ENCODE results near the gene DRAM1. TPM values are rescaled to one million over a fixed set of nuclear protein-coding genes. Genes with fewer than 3 reads are reported as not detected.

The DRAM1 gene
- polyA plus RNA-seq (2011; rRNA removed): 54.9 and 57.5 TPM in 2 replicates
- 39.1 and 46.2 TPM in 2 replicates for polyA minus RNA-seq (2011; rRNA and poly(A)+ RNA removed)

DNA sequence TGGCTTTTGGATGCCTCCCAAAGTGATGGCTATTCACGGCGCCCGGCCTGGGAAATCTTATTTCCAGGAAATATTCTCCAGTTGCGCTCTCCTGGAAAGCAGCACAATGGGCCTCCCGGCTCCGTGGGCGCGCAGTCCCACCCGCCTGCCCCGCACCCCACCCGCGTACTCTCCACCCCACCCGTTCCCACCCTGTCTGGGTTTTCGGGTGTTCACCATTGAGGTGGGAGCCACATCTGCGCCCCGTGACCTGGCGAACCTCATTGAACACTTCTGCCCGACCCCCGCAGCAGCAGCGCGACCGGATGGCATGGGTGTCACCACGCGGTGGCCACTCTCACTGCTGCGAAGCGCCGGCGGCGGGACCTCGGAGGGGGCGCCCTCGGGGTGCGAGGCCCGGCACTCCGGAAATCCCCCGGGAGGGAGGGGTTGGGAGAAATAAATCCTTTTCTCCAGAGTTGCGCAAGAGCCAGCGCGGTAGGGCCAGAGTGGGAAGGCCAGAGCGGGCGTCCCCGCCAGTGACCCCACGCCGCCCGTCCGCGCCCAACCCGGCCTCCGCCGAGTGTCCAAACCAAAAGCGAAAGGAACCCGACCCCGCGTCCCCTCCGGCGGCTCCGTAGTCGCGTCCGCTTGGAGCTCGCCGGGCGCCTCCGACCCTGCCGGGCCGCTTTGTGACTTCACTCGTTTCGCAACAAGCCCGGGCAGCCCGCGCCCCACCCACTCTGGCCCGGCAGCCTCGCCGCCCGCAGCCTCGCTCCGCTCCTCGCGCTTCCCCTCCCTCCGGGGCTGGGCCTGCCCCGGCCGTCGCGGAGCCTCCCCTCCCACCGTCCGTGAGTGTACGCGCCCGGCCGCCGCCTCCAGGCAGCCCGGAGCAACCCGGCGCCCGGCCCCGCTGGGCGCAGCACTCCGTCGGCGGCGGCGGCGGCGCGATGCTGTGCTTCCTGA lies at the start of gene DRAM1:
Gene DRAM1 (plus strand): TSS at position 720 of the 945 bp plus-strand sequence. CDS start 210 bp downstream, at position 930.
- DNase-seq (ENCODE audit: low read depth, low spot score): peak; percentile 71
- ChIA-PET CTCF (interaction anchor here (0.6 to 1.0 kb wide), 3 partner anchors 37 to 171 kb away, joined by 3 to 4 read pairs (median 3); no protein-coding TSS in a partner anchor), POLR2A (interaction anchor here (0.5 to 1.5 kb wide), 8 partner anchors 14 to 60 kb away, joined by 3 to 25 read pairs (median 4); partner anchors contain the start of gene GNPTAB)
- Histone ChIP-seq H3K27me3 (ENCODE audit: control insufficient read depth, insufficient read depth, low read length) (no peaks in the 10 kb centered on the region), H3K4me3 (ENCODE audit: low read depth, low read length) (peak within 1 kb of the TSS; percentile 99), H3K9me3 (ENCODE audit: control insufficient read depth, insufficient read depth, low read length) (no peaks in the 10 kb centered on the region; the same call in 1 of the 2 replicates), H3K27ac (ENCODE audit: low read depth, low read length) (peak within 1 kb of the TSS; percentile 96)
- TF ChIP-seq, protein P1, sequence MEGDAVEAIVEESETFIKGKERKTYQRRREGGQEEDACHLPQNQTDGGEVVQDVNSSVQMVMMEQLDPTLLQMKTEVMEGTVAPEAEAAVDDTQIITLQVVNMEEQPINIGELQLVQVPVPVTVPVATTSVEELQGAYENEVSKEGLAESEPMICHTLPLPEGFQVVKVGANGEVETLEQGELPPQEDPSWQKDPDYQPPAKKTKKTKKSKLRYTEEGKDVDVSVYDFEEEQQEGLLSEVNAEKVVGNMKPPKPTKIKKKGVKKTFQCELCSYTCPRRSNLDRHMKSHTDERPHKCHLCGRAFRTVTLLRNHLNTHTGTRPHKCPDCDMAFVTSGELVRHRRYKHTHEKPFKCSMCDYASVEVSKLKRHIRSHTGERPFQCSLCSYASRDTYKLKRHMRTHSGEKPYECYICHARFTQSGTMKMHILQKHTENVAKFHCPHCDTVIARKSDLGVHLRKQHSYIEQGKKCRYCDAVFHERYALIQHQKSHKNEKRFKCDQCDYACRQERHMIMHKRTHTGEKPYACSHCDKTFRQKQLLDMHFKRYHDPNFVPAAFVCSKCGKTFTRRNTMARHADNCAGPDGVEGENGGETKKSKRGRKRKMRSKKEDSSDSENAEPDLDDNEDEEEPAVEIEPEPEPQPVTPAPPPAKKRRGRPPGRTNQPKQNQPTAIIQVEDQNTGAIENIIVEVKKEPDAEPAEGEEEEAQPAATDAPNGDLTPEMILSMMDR (IDR thresholded peaks at IDR 0.05; ENCODE audit: low read depth, low read length): no peak

GRCh38 chr12:101828463-101829196 lies 48.8 kb upstream of the DRAM1 start:
- CTCF ChIA-PET: interaction anchor here (0.7 to 10.5 kb wide), 7 partner anchors 12 to 70 kb away, joined by 3 to 124 read pairs (median 8); no protein-coding TSS in a partner anchor
- POLR2A ChIA-PET: interaction anchor here (0.6 kb wide), 1 partner anchor 32 kb away, joined by 3 read pairs; no protein-coding TSS in a partner anchor
- no peak for DNase-seq (ENCODE audit: low read depth, low spot score)
- TF ChIP-seq, protein P1 (IDR thresholded peaks at IDR 0.05; ENCODE audit: low read depth, low read length): no peak
- Histone ChIP-seq H3K27me3 (ENCODE audit: control insufficient read depth, insufficient read depth, low read length) (no peaks in the 10 kb centered on the region), H3K4me3 (ENCODE audit: low read depth, low read length) (no peak overlapping the region), H3K27ac (ENCODE audit: low read depth, low read length) (no peak overlapping the region), H3K9me3 (ENCODE audit: control insufficient read depth, insufficient read depth, low read length) (no peaks in the 10 kb centered on the region)

DNA sequence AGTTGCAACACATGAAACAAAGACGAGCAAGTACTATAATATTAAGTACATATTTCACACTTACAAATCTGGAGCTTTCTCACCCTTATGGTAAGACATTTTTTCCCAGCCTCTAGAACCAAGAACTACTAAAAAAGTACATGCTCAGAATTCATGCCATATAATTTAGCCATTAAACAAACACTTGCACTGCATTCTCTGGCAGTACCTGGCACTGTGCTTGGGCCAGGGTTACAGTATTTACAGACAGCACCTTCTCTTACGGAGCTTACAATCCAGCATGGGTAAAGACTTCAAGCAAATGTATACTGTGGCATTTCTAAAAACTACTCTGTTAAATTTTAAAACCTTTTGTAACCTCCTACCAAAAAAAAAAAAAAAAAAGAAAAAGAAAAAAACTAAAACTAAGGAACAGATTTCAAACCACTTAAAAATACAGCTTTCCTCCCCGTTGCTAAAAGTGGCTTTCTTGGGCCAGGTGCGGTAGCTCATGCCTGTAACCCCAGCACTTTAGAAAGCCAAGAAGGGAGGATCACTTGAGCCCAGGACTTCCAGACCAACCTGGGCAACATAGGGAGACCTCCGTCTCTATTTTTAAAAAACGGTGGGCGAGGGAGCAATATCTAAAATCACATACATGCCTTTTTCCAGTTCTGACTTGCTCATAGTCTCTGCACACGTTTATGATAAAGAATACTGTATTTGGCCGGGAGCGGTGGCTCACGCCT lies 47.6 kb upstream of the DRAM1 start:
- Histone ChIP-seq H3K27me3 (ENCODE audit: control insufficient read depth, insufficient read depth, low read length) (no peaks in the 10 kb centered on the region), H3K4me3 (ENCODE audit: low read depth, low read length) (peak overlapping the region; percentile 96), H3K27ac (ENCODE audit: low read depth, low read length) (no peak overlapping the region), H3K9me3 (ENCODE audit: control insufficient read depth, insufficient read depth, low read length) (no peaks in the 10 kb centered on the region)
- no peak for DNase-seq (ENCODE audit: low read depth, low spot score)
- ChIA-PET POLR2A (interaction anchor here (0.6 to 1.7 kb wide), 5 partner anchors 9 to 744 kb away, joined by 3 to 6 read pairs (median 5); partner anchors contain the start of gene DRAM1), CTCF (interaction anchor here (0.5 to 10.5 kb wide), 29 partner anchors 8 to 938 kb away, joined by 3 to 124 read pairs (median 5); no protein-coding TSS in a partner anchor)
- TF ChIP-seq, protein P1 (IDR thresholded peaks at IDR 0.05; ENCODE audit: low read depth, low read length): no peak

DNA sequence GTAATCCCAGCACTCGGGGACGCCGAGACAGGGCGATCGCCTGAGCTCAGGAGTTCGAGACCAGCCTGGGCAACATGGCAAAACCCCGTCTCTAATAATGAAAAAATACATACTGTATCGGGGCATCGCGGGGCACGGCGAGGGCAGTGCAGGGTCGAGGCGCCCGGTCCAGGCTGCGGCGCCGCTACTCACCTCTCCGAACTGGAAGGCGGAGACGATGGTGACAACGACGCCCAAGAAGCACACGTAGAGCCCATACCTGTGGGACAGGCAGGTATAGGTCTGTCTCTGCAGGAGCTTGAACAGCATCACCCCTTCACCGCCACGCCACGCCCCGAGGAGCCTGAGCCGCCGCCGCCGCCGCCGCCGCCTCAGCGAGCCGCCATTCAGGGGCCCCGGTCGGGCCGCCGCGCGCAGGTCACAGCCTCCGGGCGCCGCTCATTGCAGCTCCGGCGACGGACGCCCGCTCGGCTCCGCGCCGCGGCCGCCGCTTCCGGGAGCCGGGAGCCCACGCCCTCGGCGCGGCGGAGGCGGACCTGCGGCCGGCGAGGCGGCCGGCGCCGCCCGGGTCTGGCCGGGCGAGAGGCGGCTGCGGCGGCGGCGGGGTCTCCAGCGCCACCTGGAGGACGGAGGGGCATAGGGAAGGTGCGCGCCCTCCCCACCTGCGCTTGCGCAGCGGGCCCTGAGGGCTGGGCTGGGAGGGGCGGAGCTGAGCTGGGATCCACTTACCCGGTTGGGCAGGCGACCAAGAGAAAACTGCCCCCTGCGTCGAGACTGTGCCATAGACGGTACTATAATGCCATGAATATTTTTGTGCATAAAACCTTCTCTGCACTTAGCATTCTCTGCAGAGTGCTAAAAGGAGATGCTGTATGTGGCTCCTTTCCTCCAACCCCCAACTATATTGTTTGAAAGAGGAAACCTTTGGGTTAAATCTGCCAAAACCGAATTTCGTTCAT lies 46.7 kb upstream of the DRAM1 start, which contains the start of gene GNPTAB:
Gene GNPTAB (minus strand): TSS at position 593 of the 959 bp plus-strand sequence. CDS start 284 bp downstream, at position 309.
- Histone ChIP-seq H3K27ac (ENCODE audit: low read depth, low read length) (no peak within 1 kb of the TSS), H3K4me3 (ENCODE audit: low read depth, low read length) (peak within 1 kb of the TSS; percentile 96), H3K27me3 (ENCODE audit: control insufficient read depth, insufficient read depth, low read length) (no peaks in the 10 kb centered on the region), H3K9me3 (ENCODE audit: control insufficient read depth, insufficient read depth, low read length) (no peaks in the 10 kb centered on the region)
- DNase-seq (ENCODE audit: low read depth, low spot score): peak; percentile 82
- CTCF ChIA-PET: interaction anchor here (0.5 to 10.5 kb wide), 46 partner anchors 9 to 654 kb away, joined by 3 to 124 read pairs (median 4); partner anchors contain the start of gene ARL1
- TF ChIP-seq, protein P1 (IDR thresholded peaks at IDR 0.05; ENCODE audit: low read depth, low read length): peak; percentile 67
- POLR2A ChIA-PET: interaction anchor here (0.6 to 1.7 kb wide), 5 partner anchors 8 to 745 kb away, joined by 3 to 6 read pairs (median 5); partner anchors contain the start of gene DRAM1

All from AG04450 (cell line).